IgD-negative memory B cell (primary cell): ENCODE results near the gene PCDH9. TPM values are rescaled to one million over a fixed set of nuclear protein-coding genes. Genes with fewer than 3 reads are reported as not detected.
"Not testable (repeated sequence)": the region's sequence is repeated elsewhere in the genome, so short reads cannot be mapped to it uniquely, and the experiment has no call there.

Experiments
- H3K27ac Mint-ChIP-seq, 3 donors: one replicate each; pipeline ENCODE4 v1.8.0; 2020 to 2022; ENCODE audit warnings: mild to moderate bottlenecking in 3 of 3, mixed read lengths in 3 of 3, moderate library complexity in 1 of 3
- H3K27me3 Mint-ChIP-seq: one replicate; pipeline ENCODE4 v1.8.0; 2021; ENCODE audit warnings: mixed read lengths
- H3K36me3 Mint-ChIP-seq: one replicate; pipeline ENCODE4 v1.8.0; 2020; ENCODE audit warnings: mild to moderate bottlenecking, mixed read lengths
- H3K4me1 Mint-ChIP-seq, 3 donors: one replicate each; pipeline ENCODE4 v1.8.0; 2020 to 2022; ENCODE audit warnings: mixed read lengths in 3 of 3, mild to moderate bottlenecking in 1 of 3
- H3K4me3 Mint-ChIP-seq, 4 donors: one replicate each; pipeline ENCODE4 v1.8.0; 2020 to 2022; ENCODE audit warnings: mild to moderate bottlenecking in 4 of 4, mixed read lengths in 4 of 4, moderate library complexity in 3 of 4
- H3K9me3 Mint-ChIP-seq, 3 donors: one replicate each; pipeline ENCODE4 v1.8.0; 2020 to 2021; ENCODE audit warnings: mixed read lengths in 3 of 3, mild to moderate bottlenecking in 1 of 3
- polyA plus RNA-seq: library from polyadenylated mRNA; unstranded; fragments of 300-500 nt; fragmentation: Illumina TruSeq; gene quantifications from one replicate; pipeline ENCODE4 v1.2.3, GENCODE V29; 2021

Gene PCDH9
- polyA plus RNA-seq, 1 donor from 2014 or later: 2.3 TPM

- H3K4me3 Mint-ChIP-seq: peak overlapping the region in 1 of 4 donors; percentile 11
- H3K4me1 Mint-ChIP-seq: peaks cover 10 to 13% (median 13%) of the 10 kb centered on the region in 3 donors
- no peaks in the 10 kb centered on the region for H3K27me3 Mint-ChIP-seq
- no peak overlapping the region for H3K27ac Mint-ChIP-seq
- peaks cover 0 to 1% (median 0%) of the 10 kb centered on the region in 3 donors for H3K9me3 Mint-ChIP-seq
- H3K36me3 Mint-ChIP-seq: no peaks in the 10 kb centered on the region
Observed at GRCh38 chr13:66655847-66656454, 574.2 kb downstream of the PCDH9 start.

GRCh38 chr13:66644855-66645460, 585.2 kb downstream of the PCDH9 start:
- H3K4me1 Mint-ChIP-seq: peaks cover 4 to 18% (median 7%) of the 10 kb centered on the region in 3 donors
- no peaks in the 10 kb centered on the region for H3K27me3 Mint-ChIP-seq
- H3K36me3 Mint-ChIP-seq: no peaks in the 10 kb centered on the region
- peak overlapping the region in 1 of 3 donors; percentile 28 for H3K27ac Mint-ChIP-seq
- H3K4me3 Mint-ChIP-seq: peak overlapping the region; percentile 4 to 66 (median 21)
- peaks cover 0 to 3% (median 0%) of the 10 kb centered on the region in 3 donors for H3K9me3 Mint-ChIP-seq

- Mint-ChIP-seq H3K9me3 (no peaks in the 10 kb centered on the region), H3K36me3 (no peaks in the 10 kb centered on the region), H3K4me1 (peaks cover 6 to 23% (median 16%) of the 10 kb centered on the region in 3 donors), H3K4me3 (no peak overlapping the region), H3K27me3 (no peaks in the 10 kb centered on the region), H3K27ac (no peak overlapping the region)
Observed at GRCh38 chr13:66640231-66640630, 589.9 kb downstream of the PCDH9 start.

- no peak overlapping the region for H3K4me3 Mint-ChIP-seq
- H3K9me3 Mint-ChIP-seq: peaks cover 0 to 2% (median 0%) of the 10 kb centered on the region in 3 donors
- H3K27me3 Mint-ChIP-seq: no peaks in the 10 kb centered on the region
- no peaks in the 10 kb centered on the region for H3K36me3 Mint-ChIP-seq
- H3K4me1 Mint-ChIP-seq: peaks cover 2 to 12% (median 11%) of the 10 kb centered on the region in 3 donors
- no peak overlapping the region for H3K27ac Mint-ChIP-seq
Observed at GRCh38 chr13:66639044-66639443, 591.1 kb downstream of the PCDH9 start.

- Mint-ChIP-seq H3K9me3 (peaks cover 0 to 4% (median 0%) of the 10 kb centered on the region in 3 donors), H3K4me1 (peaks cover 2 to 9% (median 7%) of the 10 kb centered on the region in 3 donors), H3K27me3 (no peaks in the 10 kb centered on the region), H3K36me3 (no peaks in the 10 kb centered on the region), H3K4me3 (no peak overlapping the region), H3K27ac (no peak overlapping the region)
Observed at GRCh38 chr13:66635526-66635925, 594.6 kb downstream of the PCDH9 start.

- Mint-ChIP-seq H3K36me3 (no peaks in the 10 kb centered on the region), H3K4me1 (peaks cover 2 to 6% (median 3%) of the 10 kb centered on the region in 3 donors), H3K27me3 (no peaks in the 10 kb centered on the region), H3K4me3 (peak overlapping the region in 1 of 4 donors; percentile 38), H3K27ac (no peak overlapping the region), H3K9me3 (peaks cover 0 to 6% (median 4%) of the 10 kb centered on the region in 3 donors)
Observed at GRCh38 chr13:66634384-66634783, 595.8 kb downstream of the PCDH9 start.

- Mint-ChIP-seq H3K27ac (no peak overlapping the region), H3K9me3 (peaks cover 0 to 5% (median 2%) of the 10 kb centered on the region in 3 donors), H3K36me3 (peaks cover 4% of the 10 kb centered on the region), H3K27me3 (no peaks in the 10 kb centered on the region), H3K4me3 (no peak overlapping the region), H3K4me1 (no peaks in the 10 kb centered on the region)
Observed at GRCh38 chr13:66627512-66627911, 602.6 kb downstream of the PCDH9 start.

- Mint-ChIP-seq H3K27me3 (no peaks in the 10 kb centered on the region), H3K27ac (no peak overlapping the region), H3K36me3 (peaks cover 3% of the 10 kb centered on the region), H3K4me3 (no peak overlapping the region), H3K9me3 (peaks cover 0 to 3% (median 0%) of the 10 kb centered on the region in 3 donors), H3K4me1 (no peaks in the 10 kb centered on the region)
Observed at GRCh38 chr13:66624302-66624701, 605.8 kb downstream of the PCDH9 start.

GRCh38 chr13:66623129-66623820, 606.9 kb downstream of the PCDH9 start:
- H3K36me3 Mint-ChIP-seq: no peaks in the 10 kb centered on the region
- H3K4me3 Mint-ChIP-seq: no peak overlapping the region
- H3K27ac Mint-ChIP-seq: peak overlapping the region in 1 of 3 donors; percentile 72
- H3K9me3 Mint-ChIP-seq: peaks cover 0 to 3% (median 0%) of the 10 kb centered on the region in 3 donors
- H3K4me1 Mint-ChIP-seq: no peaks in the 10 kb centered on the region
- H3K27me3 Mint-ChIP-seq: no peaks in the 10 kb centered on the region

GRCh38 chr13:66621906-66622447, 608.2 kb downstream of the PCDH9 start:
- H3K27ac Mint-ChIP-seq, H3K36me3 Mint-ChIP-seq, H3K9me3 Mint-ChIP-seq, H3K27me3 Mint-ChIP-seq, H3K4me3 Mint-ChIP-seq, H3K4me1 Mint-ChIP-seq: not testable (repeated sequence)

GRCh38 chr13:66618702-66619101, 611.4 kb downstream of the PCDH9 start:
- Mint-ChIP-seq H3K27me3 (no peaks in the 10 kb centered on the region), H3K27ac (no peak overlapping the region), H3K36me3 (peaks cover 3% of the 10 kb centered on the region), H3K4me1 (no peaks in the 10 kb centered on the region), H3K9me3 (peaks cover 0 to 5% (median 0%) of the 10 kb centered on the region in 3 donors), H3K4me3 (no peak overlapping the region)

GRCh38 chr13:66617786-66618185, 612.4 kb downstream of the PCDH9 start:
- Mint-ChIP-seq H3K27ac (no peak overlapping the region), H3K4me1 (no peaks in the 10 kb centered on the region), H3K36me3 (peaks cover 3% of the 10 kb centered on the region), H3K4me3 (no peak overlapping the region), H3K9me3 (peaks cover 0 to 5% (median 0%) of the 10 kb centered on the region in 3 donors), H3K27me3 (no peaks in the 10 kb centered on the region)

- H3K27me3 Mint-ChIP-seq: no peaks in the 10 kb centered on the region
- no peak overlapping the region for H3K27ac Mint-ChIP-seq
- peaks cover 3% of the 10 kb centered on the region for H3K36me3 Mint-ChIP-seq
- H3K4me3 Mint-ChIP-seq: no peak overlapping the region
- H3K9me3 Mint-ChIP-seq: peaks cover 0 to 2% (median 0%) of the 10 kb centered on the region in 3 donors
- H3K4me1 Mint-ChIP-seq: no peaks in the 10 kb centered on the region
Observed at GRCh38 chr13:66612983-66613382, 617.2 kb downstream of the PCDH9 start.

GRCh38 chr13:66586489-66586888, 643.6 kb downstream of the PCDH9 start:
- Mint-ChIP-seq H3K9me3 (no peaks in the 10 kb centered on the region), H3K4me3 (peak overlapping the region in 1 of 4 donors; percentile 28), H3K27ac (no peak overlapping the region), H3K36me3 (no peaks in the 10 kb centered on the region), H3K4me1 (no peaks in the 10 kb centered on the region), H3K27me3 (no peaks in the 10 kb centered on the region)

- Mint-ChIP-seq H3K27ac (no peak overlapping the region), H3K36me3 (no peaks in the 10 kb centered on the region), H3K27me3 (no peaks in the 10 kb centered on the region), H3K4me1 (no peaks in the 10 kb centered on the region), H3K9me3 (no peaks in the 10 kb centered on the region), H3K4me3 (no peak overlapping the region)
Observed at GRCh38 chr13:66585669-66586203, 644.4 kb downstream of the PCDH9 start.
